ENCODE data around the gene PTCH1. TPM values are rescaled to one million over a fixed set of nuclear protein-coding genes. Genes with fewer than 3 reads are reported as not detected.

Gene PTCH1
- total RNA-seq, 2 donors from 2014 or later = 8.3 to 47.5 TPM

DNA sequence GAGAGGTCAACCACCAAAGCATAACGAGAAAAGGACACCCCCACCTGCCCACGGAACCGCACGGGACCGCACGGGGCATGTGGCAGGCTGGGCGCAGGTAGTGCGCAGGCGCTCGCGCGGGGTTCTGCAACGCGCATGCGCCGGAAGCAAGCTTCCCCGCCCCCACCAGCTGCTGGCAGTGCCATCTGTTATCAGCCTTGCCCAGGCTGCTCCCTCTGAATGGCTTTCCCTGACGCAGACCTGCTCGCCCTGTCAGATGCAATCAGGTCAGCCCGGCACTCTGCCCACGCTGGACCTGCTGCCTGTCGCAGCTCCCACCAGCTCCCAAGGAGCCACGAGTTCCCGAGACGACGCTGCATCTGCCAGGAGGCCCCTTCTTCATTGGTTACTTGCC, 22.8 kb downstream of the PTCH1 start:
- Histone ChIP-seq H3K4me1 (peaks cover 8% of the 10 kb centered on the region), H3K36me3 (replicated peaks in 1 of 2; ENCODE audit: insufficient read depth in 1 of 2, low read depth in 2 of 2) (no peaks in the 10 kb centered on the region), H3K27me3 (no peaks in the 10 kb centered on the region), H3K27ac (peak overlapping the region in 1 of 4 donors; percentile 47), H3K4me3 (no peak overlapping the region), H3K9me3 (no peaks in the 10 kb centered on the region)
- ATAC-seq = peak; percentile 9
- intact Hi-C loops (cut with DNase I) = no loop called here
- peak in 1 of 3 donors; percentile 4 for TF ChIP-seq POLR2A (IDR thresholded peaks at IDR 0.05)
- TF ChIP-seq, protein P1, sequence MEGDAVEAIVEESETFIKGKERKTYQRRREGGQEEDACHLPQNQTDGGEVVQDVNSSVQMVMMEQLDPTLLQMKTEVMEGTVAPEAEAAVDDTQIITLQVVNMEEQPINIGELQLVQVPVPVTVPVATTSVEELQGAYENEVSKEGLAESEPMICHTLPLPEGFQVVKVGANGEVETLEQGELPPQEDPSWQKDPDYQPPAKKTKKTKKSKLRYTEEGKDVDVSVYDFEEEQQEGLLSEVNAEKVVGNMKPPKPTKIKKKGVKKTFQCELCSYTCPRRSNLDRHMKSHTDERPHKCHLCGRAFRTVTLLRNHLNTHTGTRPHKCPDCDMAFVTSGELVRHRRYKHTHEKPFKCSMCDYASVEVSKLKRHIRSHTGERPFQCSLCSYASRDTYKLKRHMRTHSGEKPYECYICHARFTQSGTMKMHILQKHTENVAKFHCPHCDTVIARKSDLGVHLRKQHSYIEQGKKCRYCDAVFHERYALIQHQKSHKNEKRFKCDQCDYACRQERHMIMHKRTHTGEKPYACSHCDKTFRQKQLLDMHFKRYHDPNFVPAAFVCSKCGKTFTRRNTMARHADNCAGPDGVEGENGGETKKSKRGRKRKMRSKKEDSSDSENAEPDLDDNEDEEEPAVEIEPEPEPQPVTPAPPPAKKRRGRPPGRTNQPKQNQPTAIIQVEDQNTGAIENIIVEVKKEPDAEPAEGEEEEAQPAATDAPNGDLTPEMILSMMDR (IDR thresholded peaks at IDR 0.05) = no peak
- peak in 2 of 4 donors; percentile 15 to 37 for DNase-seq
- whole genome bisulfite sequencing, 2 donors = 90 to 96% methylated on average over 16 to 26 of the region's 26 CpGs

DNA sequence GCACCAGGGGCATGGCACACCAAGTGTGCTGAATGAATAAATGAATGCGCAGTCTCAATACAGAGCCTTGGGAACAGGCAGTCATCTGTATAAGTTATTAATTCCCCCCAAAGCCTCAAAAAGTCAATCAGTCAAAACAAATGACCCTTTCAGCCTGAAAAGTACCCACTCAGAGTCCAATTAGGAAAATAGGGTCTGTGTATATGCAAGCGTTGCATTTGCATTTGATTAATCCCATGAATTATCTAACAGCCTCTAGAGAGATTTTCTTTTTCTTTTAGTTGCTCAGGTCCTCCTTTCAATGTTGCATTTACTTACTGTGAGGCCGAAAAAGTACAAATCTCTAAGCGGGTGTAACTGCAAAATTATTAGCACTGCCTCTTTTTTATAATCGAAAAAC, 23.4 kb downstream of the PTCH1 start:
- Histone ChIP-seq H3K27ac (no peak overlapping the region), H3K27me3 (no peaks in the 10 kb centered on the region), H3K36me3 (replicated peaks in 1 of 2; ENCODE audit: insufficient read depth in 1 of 2, low read depth in 2 of 2) (no peaks in the 10 kb centered on the region), H3K9me3 (no peaks in the 10 kb centered on the region), H3K4me3 (no peak overlapping the region), H3K4me1 (peaks cover 2% of the 10 kb centered on the region)
- DNase-seq = no peak
- WGBS, 2 donors = 92% methylated on average over 5 of the region's 5 CpGs
- TF ChIP-seq, protein P1 (IDR thresholded peaks at IDR 0.05) = no peak
- TF ChIP-seq POLR2A (IDR thresholded peaks at IDR 0.05) = no peak
- ATAC-seq = no peak
- intact Hi-C loops (cut with DNase I) = no loop called here

DNA sequence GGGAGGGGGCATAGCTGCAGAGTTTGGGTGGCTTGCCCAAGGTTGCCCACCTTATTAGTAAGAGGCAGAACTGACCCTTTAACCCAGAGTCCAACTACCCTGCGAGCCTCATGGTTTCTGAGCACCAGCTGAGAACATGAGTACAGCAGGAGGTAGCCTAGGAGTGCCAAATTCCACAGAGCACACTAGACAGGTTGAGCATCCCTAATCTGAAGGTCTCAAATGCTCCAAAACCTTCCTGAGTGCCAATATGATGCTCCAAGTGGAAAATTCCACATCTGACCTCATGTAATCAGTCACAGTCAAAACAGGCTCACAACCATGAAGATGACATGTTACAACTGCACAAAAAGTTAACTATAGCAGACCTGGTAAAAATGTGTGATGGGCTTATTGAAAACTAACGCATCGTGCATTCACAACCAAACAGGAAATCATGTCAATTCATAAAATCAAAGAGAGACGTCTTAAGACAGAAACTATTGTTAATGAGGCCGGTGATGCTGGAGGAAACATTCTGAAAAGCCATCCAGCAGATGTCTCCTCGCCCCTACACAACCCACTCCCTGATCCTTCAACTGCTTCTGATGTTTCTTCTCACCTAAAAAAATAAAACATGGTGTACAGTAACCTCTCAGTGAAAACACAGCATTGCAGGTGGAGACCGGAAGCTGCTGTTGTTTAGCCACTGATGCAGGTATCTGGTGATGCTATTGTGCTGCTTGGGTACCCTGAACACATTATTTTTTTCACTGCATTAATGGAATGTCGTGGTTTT, 25.0 kb downstream of the PTCH1 start:
- Histone ChIP-seq H3K27me3 (no peaks in the 10 kb centered on the region), H3K4me3 (no peak overlapping the region), H3K27ac (no peak overlapping the region), H3K36me3 (replicated peaks in 1 of 2; ENCODE audit: insufficient read depth in 1 of 2, low read depth in 2 of 2) (no peaks in the 10 kb centered on the region), H3K4me1 (peaks cover 12% of the 10 kb centered on the region), H3K9me3 (no peaks in the 10 kb centered on the region)
- 84 to 85% methylated on average over 8 of the region's 8 CpGs for WGBS, 2 donors
- DNase-seq = no peak
- TF ChIP-seq POLR2A (IDR thresholded peaks at IDR 0.05) = no peak
- TF ChIP-seq, protein P1 (IDR thresholded peaks at IDR 0.05) = no peak
- ATAC-seq = no peak
- intact Hi-C loops (cut with DNase I) = no loop called here

DNA sequence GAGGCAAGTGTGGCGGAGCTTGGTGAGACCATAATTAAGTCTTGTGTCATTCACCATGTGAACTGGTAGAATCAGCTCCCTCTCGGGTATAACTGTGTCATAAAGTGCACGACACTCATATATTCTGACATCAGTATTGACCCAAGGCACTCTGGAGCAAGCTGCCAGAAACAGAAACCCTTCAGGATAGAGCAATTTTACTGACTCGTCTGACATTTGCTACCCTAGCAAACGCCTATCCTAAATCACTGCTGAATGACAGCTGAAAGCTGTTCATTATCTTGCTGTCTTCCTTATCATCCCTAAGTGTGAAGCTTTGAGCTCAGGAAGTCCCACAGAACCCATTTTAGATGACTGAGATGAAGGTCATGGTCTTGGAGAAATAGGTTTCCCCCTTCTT, 27.8 kb downstream of the PTCH1 start:
- no peak overlapping the region for H3K4me3 ChIP-seq
- no peaks in the 10 kb centered on the region for H3K36me3 ChIP-seq (replicated peaks in 1 of 2; ENCODE audit: insufficient read depth in 1 of 2, low read depth in 2 of 2)
- DNase-seq = no peak
- no peak overlapping the region for H3K27ac ChIP-seq
- no peak for ATAC-seq
- 77 to 85% methylated on average over 5 of the region's 5 CpGs for WGBS, 2 donors
- TF ChIP-seq, protein P1 (IDR thresholded peaks at IDR 0.05) = no peak
- TF ChIP-seq POLR2A (IDR thresholded peaks at IDR 0.05) = no peak
- no peaks in the 10 kb centered on the region for H3K9me3 ChIP-seq
- intact Hi-C loops (cut with DNase I) = no loop called here
- no peaks in the 10 kb centered on the region for H3K27me3 ChIP-seq
- H3K4me1 ChIP-seq = peaks cover 40% of the 10 kb centered on the region

DNA sequence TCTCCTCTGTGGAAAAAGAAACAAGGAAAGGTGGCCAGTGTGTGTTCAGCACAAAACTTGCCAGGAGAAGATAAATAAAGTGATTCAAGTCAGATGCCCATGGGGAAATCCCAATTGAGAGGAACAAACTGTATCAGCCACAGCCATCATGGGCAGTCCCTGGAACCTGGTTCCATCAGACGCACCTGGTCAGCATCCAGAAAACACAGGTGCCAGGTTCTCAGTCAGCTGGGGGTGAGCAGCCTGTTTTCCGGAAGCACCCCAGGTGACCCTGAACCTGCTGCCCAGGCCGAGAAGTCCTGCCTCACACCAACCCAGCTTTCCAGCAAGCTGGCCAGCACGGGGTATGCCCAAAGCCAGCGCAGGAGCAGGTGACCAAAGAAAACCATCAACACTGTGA, 30.5 kb downstream of the PTCH1 start:
- no peaks in the 10 kb centered on the region for H3K27me3 ChIP-seq
- peak; percentile 95 for ATAC-seq
- H3K4me1 ChIP-seq = peaks cover 46% of the 10 kb centered on the region
- peak overlapping the region; percentile 70 to 84 (median 81) for H3K27ac ChIP-seq
- H3K36me3 ChIP-seq (replicated peaks in 1 of 2; ENCODE audit: insufficient read depth in 1 of 2, low read depth in 2 of 2) = no peaks in the 10 kb centered on the region
- intact Hi-C loops (cut with DNase I) = no loop called here
- DNase-seq = peak; percentile 91 to 97 (median 94)
- peak in 1 of 3 donors; percentile 33 for TF ChIP-seq POLR2A (IDR thresholded peaks at IDR 0.05)
- TF ChIP-seq, protein P1 (IDR thresholded peaks at IDR 0.05) = no peak
- WGBS, 2 donors = 30 to 34% methylated on average over 3 to 5 of the region's 5 CpGs
- no peak overlapping the region for H3K4me3 ChIP-seq
- H3K9me3 ChIP-seq = no peaks in the 10 kb centered on the region
